ENCODE measurements around the gene INPP4A.
"Not testable (repeated sequence)": the region's sequence is repeated elsewhere in the genome, so short reads cannot be mapped to it uniquely, and the experiment has no call there.

- TF ChIP-seq CTCF, POLR2AphosphoS5, POLR2A, EP300 (IDR thresholded peaks at IDR 0.05): not testable (repeated sequence)
Measured at GRCh38 chr2:98435670-98436069, 9.0 kb upstream of the INPP4A start.
